Stomach (tissue), 9 donors: ENCODE data around the gene RNF213. TPM values are rescaled to one million over a fixed set of nuclear protein-coding genes. Genes with fewer than 3 reads are reported as not detected.

Source experiments
- DNase-seq, 2 donors: peaks; one replicate each; pipeline versions ENCODE4 v3.0.0 to v3.0.0-alpha.2; 2013 to 2019
- H3K27ac ChIP-seq, 5 donors: fragments of 200-600 bp in 4 of 5; sonication (generic) in 4 of 5; one replicate each; pipeline ENCODE4 v1.5.1; 2013 to 2019; ENCODE audit warnings: mild to moderate bottlenecking in 1 of 5, moderate library complexity in 1 of 5
- H3K27me3 ChIP-seq, 3 donors: fragments of 200-600 bp; sonication (generic); one replicate each; pipeline ENCODE4 v1.5.1; 2017 to 2019; ENCODE audit warnings: mixed run types in 1 of 3
- H3K36me3 ChIP-seq, 4 donors: fragments of 200-600 bp; sonication (generic); 1 replicate in 3 of 4; 2 replicates in 1 of 4; pipeline ENCODE4 v1.5.1; 2016 to 2019
- H3K4me1 ChIP-seq, 4 donors: fragments of 200-600 bp; sonication (generic); one replicate each; pipeline ENCODE4 v1.5.1; 2016 to 2019
- H3K4me3 ChIP-seq, 4 donors: fragments of 200-600 bp; sonication (generic) in 3 of 4; one replicate each; pipeline ENCODE4 v1.5.1; 2016 to 2019; ENCODE audit warnings: mild to moderate bottlenecking in 1 of 4
- H3K9me3 ChIP-seq, 4 donors: fragments of 200-600 bp; sonication (generic); one replicate each; pipeline ENCODE4 v1.5.1; 2016 to 2019
- EP300 ChIP-seq: sonication (generic); formaldehyde crosslinking; IDR thresholded peaks from one replicate; pipeline ENCODE4 v1.6.1; 2017; ENCODE audit warnings: antibody characterized with exemption
- POLR2A ChIP-seq, 4 donors: fragments of 450-650 bp; IDR thresholded peaks; one replicate each; pipeline ENCODE4 v1.6.1; 2016; ENCODE audit warnings: antibody characterized with exemption in 4 of 4, control low read depth in 2 of 4, mild to moderate bottlenecking in 1 of 4, moderate library complexity in 1 of 4
- POLR2AphosphoS5 ChIP-seq, 3 donors: sonication (generic); formaldehyde crosslinking; IDR thresholded peaks; one replicate each; pipeline ENCODE4 v1.6.1; 2016; ENCODE audit warnings: antibody characterized with exemption in 3 of 3
- WGBS, 5 donors: extraction: QIAGEN DNeasy Blood & Tissue Kit in 3 of 5; methylation state at CpG; one replicate each; pipeline versions ENCODE4 v1.1.5 to v1.1.7; 2013 to 2018; 5-methylcytosine and 5-hydroxymethylcytosine counted together
- intact Hi-C: fragments of 100-400 bp; cut with DNase I; formaldehyde crosslinking; loops from one replicate; pipeline ENCODE4 v1.15.1; 2023; ENCODE audit warnings: low total_unique reads
- polyA plus RNA-seq, 3 donors: library from polyadenylated mRNA; stranded (reverse); fragments of 200-250 nt; gene quantifications; one replicate each; pipeline ENCODE4 v1.2.3, GENCODE V29; 2013
- total RNA-seq, 5 donors: library from RNA; depleted of rRNA; stranded (reverse); fragments of >200 nt; gene quantifications; one replicate each; pipeline versions ENCODE4 v1.1.0 to v1.2.3, GENCODE V29; 2014 to 2016
- TF ChIP-seq, protein P1 (sequence below), 7 experiments: fragments of 450-650 bp in 4 of 7; fragments of 200-600 bp in 3 of 7; sonication (generic) in 3 of 7; IDR thresholded peaks; one replicate each; pipeline ENCODE4 v1.5.1; 2016 to 2019; ENCODE audit warnings: antibody characterized with exemption in 7 of 7, control low read depth in 2 of 7, mild to moderate bottlenecking in 1 of 7
- donor health status: healthy with polysubstance abuse.
- donor health status: Bipolar disorder and iron deficiency.
- donor health status: healthy.

RNF213 gene
- total and polyA plus RNA-seq, 8 donors, result 12.3 to 358 (median 138) TPM

DNA sequence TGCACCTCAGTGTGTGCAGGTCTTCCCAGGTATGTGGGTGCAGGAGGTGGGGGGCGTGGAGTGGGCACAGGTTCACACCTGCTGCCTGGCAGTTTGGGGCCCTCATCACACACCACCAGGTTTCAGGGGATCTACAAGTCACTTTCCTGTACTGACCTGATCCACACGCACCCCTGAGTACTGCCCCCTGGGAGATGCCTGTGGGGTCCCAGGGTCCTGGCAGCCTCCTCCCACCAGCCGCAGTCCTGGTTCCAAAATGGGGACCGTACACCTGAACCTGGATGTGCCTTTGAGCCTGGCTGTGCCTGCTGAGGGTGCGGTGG is 25.9 kb downstream of the RNF213 start:
- intact Hi-C loops, result no loop called here
- DNase-seq, result no peak
- Histone ChIP-seq H3K27ac (no peak overlapping the region), H3K9me3 (no peaks in the 10 kb centered on the region), H3K27me3 (no peaks in the 10 kb centered on the region), H3K36me3 (peaks cover 45 to 99% (median 73%) of the 10 kb centered on the region in 4 donors), H3K4me3 (no peak overlapping the region), H3K4me1 (peaks cover 0 to 6% (median 0%) of the 10 kb centered on the region in 4 donors)
- 91 to 98% (median 94%) methylated on average over 5 of the region's 5 CpGs for WGBS, 5 donors
- TF ChIP-seq POLR2AphosphoS5 (IDR thresholded peaks at IDR 0.05) (no peak), EP300 (no peak), POLR2A (IDR thresholded peaks at IDR 0.05) (no peak)
- TF ChIP-seq, protein P1, sequence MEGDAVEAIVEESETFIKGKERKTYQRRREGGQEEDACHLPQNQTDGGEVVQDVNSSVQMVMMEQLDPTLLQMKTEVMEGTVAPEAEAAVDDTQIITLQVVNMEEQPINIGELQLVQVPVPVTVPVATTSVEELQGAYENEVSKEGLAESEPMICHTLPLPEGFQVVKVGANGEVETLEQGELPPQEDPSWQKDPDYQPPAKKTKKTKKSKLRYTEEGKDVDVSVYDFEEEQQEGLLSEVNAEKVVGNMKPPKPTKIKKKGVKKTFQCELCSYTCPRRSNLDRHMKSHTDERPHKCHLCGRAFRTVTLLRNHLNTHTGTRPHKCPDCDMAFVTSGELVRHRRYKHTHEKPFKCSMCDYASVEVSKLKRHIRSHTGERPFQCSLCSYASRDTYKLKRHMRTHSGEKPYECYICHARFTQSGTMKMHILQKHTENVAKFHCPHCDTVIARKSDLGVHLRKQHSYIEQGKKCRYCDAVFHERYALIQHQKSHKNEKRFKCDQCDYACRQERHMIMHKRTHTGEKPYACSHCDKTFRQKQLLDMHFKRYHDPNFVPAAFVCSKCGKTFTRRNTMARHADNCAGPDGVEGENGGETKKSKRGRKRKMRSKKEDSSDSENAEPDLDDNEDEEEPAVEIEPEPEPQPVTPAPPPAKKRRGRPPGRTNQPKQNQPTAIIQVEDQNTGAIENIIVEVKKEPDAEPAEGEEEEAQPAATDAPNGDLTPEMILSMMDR (IDR thresholded peaks at IDR 0.05), result no peak

DNA sequence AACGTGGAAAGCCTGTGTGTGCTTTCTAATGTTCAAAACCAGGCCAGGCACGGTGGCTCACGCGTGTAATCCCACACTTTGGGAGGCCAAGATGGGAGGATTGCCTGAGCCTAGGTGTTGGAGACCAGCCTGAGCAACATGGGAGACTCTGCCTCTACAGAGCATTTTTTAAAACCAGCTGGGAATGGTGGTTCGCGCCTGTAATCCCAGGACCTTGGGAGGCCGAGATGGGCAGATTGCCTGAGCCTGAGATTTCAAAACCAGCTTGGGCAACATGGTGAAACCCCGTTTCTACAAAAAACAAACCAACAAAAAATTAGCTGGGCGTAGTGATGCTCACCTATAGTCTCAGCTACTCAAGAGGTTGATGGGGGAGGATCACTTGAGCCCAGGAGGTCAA is 26.4 kb downstream of the RNF213 start:
- H3K27ac ChIP-seq, result no peak overlapping the region
- 91 to 97% (median 93%) methylated on average over 9 of the region's 9 CpGs for WGBS, 5 donors
- TF ChIP-seq POLR2AphosphoS5 (IDR thresholded peaks at IDR 0.05) (no peak), EP300 (no peak), POLR2A (IDR thresholded peaks at IDR 0.05) (no peak)
- TF ChIP-seq, protein P1 (IDR thresholded peaks at IDR 0.05), result no peak
- no peaks in the 10 kb centered on the region for H3K27me3 ChIP-seq
- H3K4me1 ChIP-seq, result peaks cover 0 to 6% (median 0%) of the 10 kb centered on the region in 4 donors
- intact Hi-C loops, result no loop called here
- peaks cover 48 to 99% (median 73%) of the 10 kb centered on the region in 4 donors for H3K36me3 ChIP-seq
- DNase-seq, result no peak
- H3K9me3 ChIP-seq, result no peaks in the 10 kb centered on the region
- H3K4me3 ChIP-seq, result no peak overlapping the region

DNA sequence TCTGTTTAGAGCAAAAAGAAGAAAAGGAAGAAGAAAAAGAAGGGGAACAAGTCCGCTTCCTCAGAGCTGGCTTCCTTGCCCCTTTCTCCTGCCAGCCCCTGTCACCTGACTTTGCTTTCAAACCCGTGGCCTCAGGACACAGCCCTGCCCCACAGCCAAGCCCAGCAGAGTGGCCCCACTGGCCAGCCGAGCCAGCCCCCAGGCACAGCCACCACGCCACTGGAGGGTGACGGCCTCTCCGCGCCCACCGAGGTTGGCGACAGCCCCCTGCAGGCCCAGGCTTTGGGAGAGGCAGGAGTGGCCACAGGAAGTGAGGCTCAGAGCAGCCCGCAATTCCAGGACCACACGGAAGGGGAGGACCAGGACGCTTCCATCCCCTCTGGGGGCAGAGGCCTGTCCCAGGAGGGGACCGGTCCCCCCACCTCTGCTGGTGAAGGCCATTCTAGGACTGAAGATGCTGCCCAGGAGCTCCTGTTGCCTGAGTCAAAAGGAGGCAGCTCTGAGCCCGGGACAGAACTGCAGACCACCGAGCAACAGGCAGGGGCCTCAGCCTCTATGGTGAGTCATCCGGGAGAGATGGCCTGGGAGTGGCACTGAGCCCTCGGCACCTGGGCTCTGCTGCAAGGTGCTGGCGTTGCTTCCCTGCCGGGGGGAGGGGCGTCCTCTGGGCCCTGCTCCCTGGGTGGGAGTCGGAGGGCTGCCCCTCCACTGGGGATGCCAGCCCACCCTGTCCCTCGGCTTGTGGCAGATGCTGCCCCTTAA is 27.3 kb downstream of the RNF213 start:
- DNase-seq, result no peak
- peaks cover 57 to 99% (median 78%) of the 10 kb centered on the region in 4 donors for H3K36me3 ChIP-seq
- H3K27me3 ChIP-seq, result no peaks in the 10 kb centered on the region
- peaks cover 0 to 6% (median 0%) of the 10 kb centered on the region in 4 donors for H3K4me1 ChIP-seq
- peak overlapping the region in 1 of 5 donors; percentile 38 for H3K27ac ChIP-seq
- no peaks in the 10 kb centered on the region for H3K9me3 ChIP-seq
- 79 to 92% (median 86%) methylated on average over 11 to 22 of the region's 22 CpGs for WGBS, 5 donors
- TF ChIP-seq EP300 (no peak), POLR2AphosphoS5 (IDR thresholded peaks at IDR 0.05) (no peak), POLR2A (IDR thresholded peaks at IDR 0.05) (no peak)
- TF ChIP-seq, protein P1 (IDR thresholded peaks at IDR 0.05), result no peak
- intact Hi-C loops, result no loop called here
- no peak overlapping the region for H3K4me3 ChIP-seq

DNA sequence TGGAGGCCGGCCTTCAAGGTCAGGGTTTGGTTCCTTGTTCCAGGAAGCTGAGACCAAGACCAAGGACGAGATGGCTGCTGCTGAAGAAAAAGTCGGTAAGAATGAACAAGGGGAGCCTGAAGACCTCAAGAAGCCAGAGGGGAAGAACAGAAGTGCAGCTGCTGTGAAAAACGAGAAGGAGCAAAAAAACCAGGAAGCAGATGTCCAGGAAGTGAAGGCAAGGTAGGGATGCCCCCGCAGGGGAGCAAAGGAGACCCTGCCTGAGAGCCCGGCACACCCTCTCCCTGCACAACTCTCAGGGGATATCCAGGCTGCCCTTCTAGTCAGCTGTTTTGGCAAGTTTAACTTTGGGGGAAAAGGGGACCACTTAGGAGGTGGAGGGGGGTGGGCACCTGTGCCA is 29.0 kb downstream of the RNF213 start:
- Histone ChIP-seq H3K27me3 (no peaks in the 10 kb centered on the region), H3K9me3 (no peaks in the 10 kb centered on the region), H3K4me3 (no peak overlapping the region), H3K4me1 (peaks cover 0 to 6% (median 0%) of the 10 kb centered on the region in 4 donors), H3K27ac (no peak overlapping the region), H3K36me3 (peaks cover 73 to 99% (median 85%) of the 10 kb centered on the region in 4 donors)
- DNase-seq, result no peak
- intact Hi-C loops, result no loop called here
- TF ChIP-seq EP300, result no peak
- TF ChIP-seq POLR2A (IDR thresholded peaks at IDR 0.05), result no peak
- TF ChIP-seq POLR2AphosphoS5 (IDR thresholded peaks at IDR 0.05), result no peak
- TF ChIP-seq, protein P1 (IDR thresholded peaks at IDR 0.05), result no peak
- WGBS, 5 donors, result 64 to 76% (median 73%) methylated on average over 6 of the region's 6 CpGs
